HFF-Myc (cell line): ENCODE measurements around the gene PIEZO2.
"Not testable (repeated sequence)": the region's sequence is repeated elsewhere in the genome, so short reads cannot be mapped to it uniquely, and the experiment has no call there.

ENCODE experiments used
- DNase-seq: peaks from one replicate; pipeline ENCODE4 v3.0.0-alpha.2; 2011; ENCODE audit warnings: low read depth; ENCODE audit errors: extremely low read depth
- H3K4me3 ChIP-seq: replicated peaks from 2 replicates; pipeline ENCODE4 v1.5.1; 2011; ENCODE audit warnings: low read depth, mild to moderate bottlenecking, control low read depth, low read length
- CTCF ChIP-seq: IDR thresholded peaks from 2 replicates; pipeline ENCODE4 v1.5.1; 2012; ENCODE audit warnings: mild to moderate bottlenecking, low read depth, low read length, control low read depth; ENCODE audit errors: missing control alignments

PIEZO2 gene

GRCh38 chr18:11175266-11175979 lies 26.1 kb upstream of the PIEZO2 start:
- TF ChIP-seq CTCF: no peak
- H3K4me3 ChIP-seq: no peak overlapping the region
- no peak for DNase-seq

- not testable (repeated sequence) for H3K4me3 ChIP-seq, DNase-seq
Observed at GRCh38 chr18:11174179-11174578, 24.8 kb upstream of the PIEZO2 start.

- no peak for DNase-seq
- TF ChIP-seq CTCF: no peak
- H3K4me3 ChIP-seq: no peak overlapping the region
Observed at GRCh38 chr18:11167778-11168177, 18.4 kb upstream of the PIEZO2 start.

- no peak for TF ChIP-seq CTCF
- no peak overlapping the region for H3K4me3 ChIP-seq
- DNase-seq: no peak
Observed at GRCh38 chr18:11165952-11166351, 16.6 kb upstream of the PIEZO2 start.

- TF ChIP-seq CTCF: no peak
- DNase-seq: no peak
Observed at GRCh38 chr18:11165138-11165537, 15.8 kb upstream of the PIEZO2 start.

GRCh38 chr18:11163665-11164064 lies 14.3 kb upstream of the PIEZO2 start:
- peak; percentile 4 for TF ChIP-seq CTCF
- DNase-seq: no peak
- H3K4me3 ChIP-seq: no peak overlapping the region

More at GRCh38 chr18:11165138-11165537, 15.8 kb upstream of the PIEZO2 start:
- no peak overlapping the region for H3K4me3 ChIP-seq

GRCh38 chr18:11162889-11163288 lies 13.5 kb upstream of the PIEZO2 start:
- DNase-seq: no peak
- TF ChIP-seq CTCF: no peak
- H3K4me3 ChIP-seq: no peak overlapping the region
